ENCODE results near the gene KBTBD8. TPM values are rescaled to one million over a fixed set of nuclear protein-coding genes. Genes with fewer than 3 reads are reported as not detected.

Gene KBTBD8
- total RNA-seq, 1 donor from 2014 or later: 3.7 TPM

DNA sequence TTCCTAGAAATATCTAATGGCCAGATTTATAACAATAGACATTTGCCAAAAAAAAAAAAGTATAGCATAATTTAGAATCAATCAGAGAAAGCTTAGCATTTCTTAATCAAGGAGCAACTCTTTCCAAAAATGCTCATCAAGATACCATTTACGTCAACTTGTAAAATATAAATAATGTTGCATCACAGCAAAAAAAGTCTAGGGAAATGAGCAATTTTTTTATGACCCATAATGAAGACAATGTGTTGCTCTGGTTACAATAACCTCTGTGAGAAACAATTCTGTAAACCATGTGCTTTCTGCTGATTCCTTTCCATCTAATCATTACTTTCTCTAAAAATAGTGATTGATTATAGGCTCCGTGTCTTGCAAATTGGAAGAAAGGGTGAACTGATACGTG is 36.3 kb downstream of the KBTBD8 start:
- DNase-seq (ENCODE audit: low spot score): no peak

DNA sequence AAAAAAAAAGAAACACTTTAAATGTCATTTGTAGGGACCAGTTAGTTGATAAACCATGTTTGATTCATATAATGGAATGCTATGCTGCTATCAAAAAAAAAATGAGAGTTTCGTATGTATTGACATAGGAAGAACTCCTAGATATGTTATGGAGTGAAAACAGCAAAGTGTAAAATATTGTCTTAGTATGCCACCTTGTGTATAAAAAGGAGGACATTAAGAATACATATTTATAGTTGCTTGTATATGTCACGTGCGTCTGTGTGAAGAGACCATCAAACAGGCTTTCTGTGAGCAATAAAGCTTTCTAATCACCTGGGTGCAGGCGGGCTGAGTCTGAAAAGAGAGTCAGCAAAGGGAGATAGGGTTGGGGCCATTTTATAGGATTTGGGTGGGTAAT is 39.5 kb downstream of the KBTBD8 start:
- DNase-seq (ENCODE audit: low spot score): no peak

DNA sequence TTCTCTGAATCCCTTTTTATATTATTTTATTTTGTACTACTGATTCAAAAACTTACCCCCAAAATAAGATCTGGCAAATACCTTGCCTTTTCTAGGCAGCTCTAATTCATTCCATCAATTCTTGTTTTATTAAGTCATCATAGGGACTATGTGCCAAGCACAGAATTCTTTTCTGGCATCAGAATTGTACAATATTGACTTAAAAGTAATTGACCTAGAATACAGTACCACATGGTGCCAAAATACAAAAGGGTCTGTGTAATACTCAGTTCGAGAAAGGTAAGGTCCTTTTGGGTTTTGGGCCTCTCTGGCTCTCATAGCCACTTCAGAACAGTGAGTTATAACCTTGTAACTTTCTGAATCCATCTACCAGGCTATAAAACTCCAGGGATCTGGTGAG is 46.2 kb downstream of the KBTBD8 start:
- DNase-seq (ENCODE audit: low spot score): no peak

DNA sequence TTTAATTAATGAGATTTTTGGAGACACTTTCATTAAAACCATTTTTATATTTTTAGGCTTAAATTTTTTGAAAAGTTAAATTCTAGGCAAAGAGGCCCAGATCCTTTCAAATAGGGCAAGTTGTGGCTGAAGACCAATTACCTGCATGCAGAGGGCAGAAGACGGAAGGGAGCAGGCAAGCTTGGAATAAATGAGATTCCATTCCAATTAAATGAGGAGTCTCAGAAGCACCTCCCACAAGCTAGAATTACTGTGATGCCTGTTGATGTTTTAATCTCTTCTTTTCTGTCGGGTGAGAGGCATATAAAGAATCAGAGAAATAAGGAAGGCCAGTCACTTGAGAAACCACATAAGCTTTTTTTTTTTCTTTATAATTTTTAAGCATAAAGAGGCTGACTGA is 46.8 kb downstream of the KBTBD8 start:
- DNase-seq (ENCODE audit: low spot score): no peak

DNA sequence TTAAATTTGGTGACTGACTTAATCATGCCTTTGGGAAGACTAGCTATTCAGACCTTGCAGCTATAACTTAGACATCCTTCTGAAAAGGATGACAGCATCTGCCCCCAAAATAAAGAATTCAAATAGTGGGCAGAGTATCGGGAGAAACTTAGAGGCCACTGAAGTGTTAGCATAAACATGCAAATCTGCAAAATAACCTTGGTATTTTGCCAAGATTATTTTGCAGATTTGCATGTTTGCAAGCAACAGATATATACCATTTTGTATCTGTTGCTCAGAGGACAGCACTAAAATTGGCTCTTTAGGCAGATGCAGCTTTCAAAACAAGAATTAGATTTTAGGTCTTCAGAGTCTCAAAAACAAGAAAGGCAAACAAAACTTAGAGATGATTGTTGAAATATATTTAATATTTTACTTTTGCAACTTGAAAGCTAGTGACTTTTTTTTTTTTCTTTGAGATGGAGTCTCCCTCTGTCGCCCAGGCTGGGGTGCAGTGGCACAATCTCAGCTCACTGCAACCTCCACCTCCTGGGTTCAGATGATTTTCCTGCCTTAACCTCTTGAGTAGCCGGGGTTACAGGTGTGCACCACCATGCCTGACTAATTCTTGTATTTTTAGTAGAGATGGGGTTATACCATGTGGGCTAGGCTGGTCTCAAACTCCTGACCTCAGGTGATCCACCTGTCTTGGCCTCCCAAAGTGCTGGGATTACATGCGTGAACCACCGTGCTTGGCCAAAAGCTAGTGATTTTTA is 47.8 kb downstream of the KBTBD8 start:
- DNase-seq (ENCODE audit: low spot score): no peak

DNA sequence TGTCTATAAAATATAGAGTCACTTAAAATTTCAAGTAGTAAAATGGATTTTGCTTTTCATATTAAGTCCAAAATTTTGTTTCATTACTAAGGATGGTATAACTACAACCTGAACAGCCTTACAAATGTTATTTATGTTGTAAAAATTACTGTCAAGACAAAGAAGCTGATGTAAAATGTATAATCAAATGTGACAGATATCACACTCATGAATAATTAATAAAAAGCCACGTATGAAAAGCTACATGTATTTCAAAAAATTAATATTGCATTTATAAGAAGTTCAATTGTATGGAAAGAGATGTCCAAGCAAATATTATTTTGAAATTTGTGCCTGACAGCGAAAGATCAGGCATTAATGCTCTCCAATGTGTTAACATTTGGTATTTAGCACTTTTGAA is 48.9 kb downstream of the KBTBD8 start:
- DNase-seq (ENCODE audit: low spot score): no peak

DNA sequence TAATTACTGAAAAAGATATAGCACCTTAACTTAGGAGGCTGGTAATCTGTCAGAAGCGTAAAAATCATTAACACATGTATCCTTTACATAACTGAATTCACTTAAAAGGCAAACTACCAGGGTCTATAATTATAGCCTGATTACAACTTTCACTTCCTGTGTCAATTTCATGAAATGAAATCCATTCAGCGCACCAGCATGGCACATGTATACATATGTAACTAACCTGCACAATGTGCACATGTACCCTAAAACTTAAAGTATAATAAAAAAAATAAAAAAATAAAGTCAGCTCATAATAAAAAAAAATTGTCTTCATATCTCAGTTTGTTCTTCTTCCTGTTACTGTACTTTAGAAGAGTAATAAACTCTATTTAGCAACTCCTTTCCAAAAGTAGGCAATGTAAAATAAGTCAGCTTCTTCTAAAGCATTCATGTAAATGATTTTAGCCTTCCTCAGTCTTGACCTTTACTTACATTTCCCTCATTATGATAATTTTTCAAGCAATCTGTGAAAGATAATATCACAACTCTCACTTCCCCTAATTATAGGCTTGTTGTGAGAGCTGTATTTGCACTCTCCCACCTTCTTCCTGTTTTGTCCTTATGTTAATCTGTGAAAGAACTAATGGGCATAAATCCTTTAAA is 50.1 kb downstream of the KBTBD8 start:
- no peak for DNase-seq (ENCODE audit: low spot score)

DNA sequence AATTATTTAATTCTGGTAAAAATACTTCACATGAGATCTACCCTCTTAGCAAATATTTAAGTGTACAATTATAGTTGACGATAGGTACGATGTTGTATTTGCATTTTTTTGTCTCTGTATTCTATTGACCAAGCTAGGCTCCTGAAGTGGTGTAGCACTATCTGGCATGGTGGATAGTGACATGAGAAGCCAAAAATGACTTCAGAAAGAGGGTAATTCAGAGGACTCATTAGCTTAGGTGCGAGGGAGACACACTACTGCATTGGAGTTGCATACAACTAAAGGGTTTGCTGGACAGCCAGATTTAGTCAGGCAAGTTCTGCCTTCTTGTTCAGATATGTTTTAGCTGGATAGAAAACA is 50.6 kb downstream of the KBTBD8 start:
- no peak for DNase-seq (ENCODE audit: low spot score)

DNA sequence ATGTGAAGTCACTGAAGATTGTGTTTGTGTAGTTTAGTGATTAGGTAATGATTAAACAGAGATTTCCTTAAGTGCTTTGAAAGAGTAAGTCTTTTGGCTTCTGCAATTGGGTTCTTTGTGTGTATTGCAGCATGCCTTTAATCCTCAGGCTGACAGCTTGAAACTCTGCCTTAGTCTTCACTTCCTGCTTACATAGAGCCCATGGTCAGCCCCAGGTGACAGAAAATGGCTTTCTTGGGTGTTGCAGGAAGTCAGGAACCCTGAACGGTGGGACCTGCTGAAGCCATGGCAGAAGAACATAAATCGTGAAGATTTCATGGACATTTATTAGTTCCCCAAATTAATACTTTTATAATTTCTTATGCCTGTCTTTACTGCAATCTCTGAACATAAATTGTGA is 61.3 kb downstream of the KBTBD8 start:
- no peak for DNase-seq (ENCODE audit: low spot score)

Measured in mucosa of gallbladder (tissue), 1 donor.